K562 (cell line): ENCODE results near the gene ITPR2. TPM values are rescaled to one million over a fixed set of nuclear protein-coding genes. Genes with fewer than 3 reads are reported as not detected.

ENCODE experiments used
- ATF7 ChIP-seq: fragments of 450-650 bp; IDR thresholded peaks from 2 replicates; pipeline ENCODE4 v1.7.1; 2014; ENCODE audit warnings: mild to moderate bottlenecking, moderate library complexity
- CBFA2T2 ChIP-seq: fragments of 450-650 bp; conservative IDR thresholded peaks from 2 replicates; pipeline ENCODE4 v1.6.1; 2017; ENCODE audit warnings: mild to moderate bottlenecking
- DPF2 ChIP-seq: fragments of 450-650 bp; IDR thresholded peaks from 2 replicates; pipeline ENCODE4 v1.6.1; 2016
- ELF4 ChIP-seq: fragments of 450-650 bp; formaldehyde crosslinking; IDR thresholded peaks from 2 replicates; pipeline ENCODE4 v1.4.0; 2022; ENCODE audit warnings: missing genetic modification characterization
- FOXJ2 ChIP-seq: fragments of 200-800 bp; sonication (Bioruptor generic); IDR thresholded peaks from 2 replicates; pipeline ENCODE4 v1.6.1; 2016; ENCODE audit warnings: missing genetic modification characterization, missing compliant biosample characterization
- GTF2E2 ChIP-seq: fragments of 200-800 bp; sonication (Bioruptor generic); IDR thresholded peaks from 2 replicates; pipeline ENCODE4 v1.6.1; 2016; ENCODE audit warnings: missing genetic modification characterization, missing compliant biosample characterization
- HMGN3 ChIP-seq: IDR thresholded peaks from 2 replicates; pipeline ENCODE4 v1.6.1; 2011; ENCODE audit warnings: borderline replicate concordance, low read depth, mild to moderate bottlenecking, mixed read lengths, low read length; ENCODE audit not compliant: insufficient read length; ENCODE audit errors: extremely low read depth
- HNRNPH1 ChIP-seq: fragments of 200-400 bp; formaldehyde crosslinking; optimal IDR thresholded peaks from 2 replicates; pipeline ENCODE3; 2017; ENCODE audit warnings: low read depth, mild to moderate bottlenecking, low read length, moderate library complexity
- JUNB ChIP-seq: fragments of 450-650 bp; formaldehyde crosslinking; conservative IDR thresholded peaks from 2 replicates; pipeline ENCODE4 v1.4.0; 2020; ENCODE audit warnings: mild to moderate bottlenecking
- JUND ChIP-seq, 2 experiments: IDR thresholded peaks; 2 replicates in 1 of 2; 3 replicates in 1 of 2; pipeline ENCODE4 v1.6.1; 2011; ENCODE audit warnings: borderline replicate concordance in 2 of 2, low read depth in 2 of 2, low read length in 2 of 2, improper control_type of control experiment in 1 of 2, missing biosample characterization in 1 of 2, missing genetic modification characterization in 1 of 2, missing genetic modification reagents in 1 of 2
- KLF16 ChIP-seq: IDR thresholded peaks from 2 replicates; pipeline ENCODE4 v1.6.1; 2016; ENCODE audit warnings: antibody characterized with exemption
- MXI1 ChIP-seq: IDR thresholded peaks from 2 replicates; pipeline ENCODE4 v1.6.1; 2011; ENCODE audit warnings: low read depth, mild to moderate bottlenecking, improper control_type of control experiment, low read length
- NR2F6 ChIP-seq: fragments of 450-650 bp; formaldehyde crosslinking; IDR thresholded peaks from 2 replicates; pipeline ENCODE4 v1.4.0; 2020; ENCODE audit warnings: mild to moderate bottlenecking
- PML ChIP-seq: IDR thresholded peaks from 2 replicates; pipeline ENCODE4 v1.6.1; 2012; ENCODE audit warnings: low read length, inconsistent platforms
- POLR2AphosphoS5 ChIP-seq: IDR thresholded peaks from 2 replicates; pipeline ENCODE4 v1.6.1; 2011; ENCODE audit warnings: mild to moderate bottlenecking, low read depth, low read length, moderate library complexity; ENCODE audit not compliant: control insufficient read depth, insufficient read depth
- SIN3B ChIP-seq: fragments of 450-650 bp; IDR thresholded peaks from 2 replicates; pipeline ENCODE4 v1.6.1; 2017; ENCODE audit warnings: low read depth, mild to moderate bottlenecking, moderate library complexity
- SMARCA5 ChIP-seq: fragments of 450-650 bp; IDR thresholded peaks from 2 replicates; pipeline ENCODE4 v1.6.1; 2016
- XRCC4 ChIP-seq: IDR thresholded peaks from one replicate; pipeline ENCODE4 v1.6.1; 2011; ENCODE audit not compliant: insufficient read depth, insufficient read length; ENCODE audit errors: extremely low read depth
- ZNF589 ChIP-seq: fragments of 200-800 bp; sonication (Bioruptor generic); IDR thresholded peaks from 2 replicates; pipeline ENCODE4 v1.6.1; 2016; ENCODE audit warnings: low read depth, missing genetic modification characterization, missing compliant biosample characterization
- ZZZ3 ChIP-seq: fragments of 450-650 bp; IDR thresholded peaks from 2 replicates; pipeline ENCODE4 v1.6.1; 2016; ENCODE audit warnings: antibody characterized with exemption, mild to moderate bottlenecking, moderate library complexity
- polyA plus RNA-seq, 8 experiments: library from polyadenylated mRNA; depleted of rRNA in 4 of 8; stranded (reverse) in 5 of 8; unstranded in 3 of 8; fragments of >200 nt; fragmentation: Nextera tagmentation in 2 of 8; fragmentation: Illumina TruSeq in 1 of 8; extraction: Ambion mirVana in 2 of 8; extraction: Trizol in 1 of 8; gene quantifications; 2 replicates each; pipeline versions ENCODE4 v1.2.1 to v1.2.3, GENCODE V29; 2011 to 2014; ENCODE audit warnings: inconsistent platforms in 1 of 8, missing spikeins in 1 of 8
- total RNA-seq, 7 experiments: library from RNA; depleted of rRNA in 6 of 7; stranded (reverse); fragments of >200 nt in 6 of 7; fragmentation: Illumina TruSeq in 2 of 7; extraction: Trizol in 2 of 7; gene quantifications; 2 replicates each; pipeline versions ENCODE4 v1.2.1 to v1.2.3, GENCODE V29; 2011 to 2021; ENCODE audit warnings: low replicate concordance in 1 of 7
- TF ChIP-seq, protein P1 (sequence below): fragments of 250-450 bp; sonication (Bioruptor Pico); IDR thresholded peaks from 2 replicates; pipeline ENCODE4 v1.9.0; 2021; ENCODE audit warnings: mild to moderate bottlenecking, inconsistent platforms
- TF ChIP-seq, protein P2 (sequence below): sonication (generic); formaldehyde crosslinking; IDR thresholded peaks from 2 replicates; pipeline ENCODE4 v1.8.0; 2022; ENCODE audit warnings: mild to moderate bottlenecking, missing genetic modification reagents
- TF ChIP-seq, protein P3 (sequence below): fragments of 450-650 bp; IDR thresholded peaks from 2 replicates; pipeline ENCODE4 v1.6.1; 2016; ENCODE audit warnings: antibody characterized with exemption

Gene ITPR2
- total and polyA plus RNA-seq, 9 of the 15 experiments (the other 6 are each of a cell fraction or from before 2014, with no cell fraction given) = 0.21 to 3.3 (median 0.95) TPM

DNA sequence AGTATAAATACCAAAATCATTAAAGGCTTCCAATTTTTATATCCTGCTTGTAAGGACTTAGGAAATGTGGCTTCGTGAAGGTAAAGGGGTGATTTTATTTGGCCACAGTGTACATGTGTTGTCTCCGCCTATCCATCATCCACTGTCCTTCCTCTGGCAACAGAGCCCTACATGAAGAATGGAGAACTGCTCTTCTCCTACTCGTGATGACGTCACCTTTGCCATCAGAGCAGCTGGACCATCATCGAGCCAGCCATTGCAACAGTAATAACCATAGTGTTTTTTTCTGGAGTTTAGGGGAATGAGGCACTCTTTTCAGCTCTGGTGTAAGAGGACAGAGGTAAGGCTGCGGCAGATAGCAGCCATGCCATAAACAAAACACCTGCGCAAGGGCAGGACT, 19.2 kb downstream of the ITPR2 start (continued):
- TF ChIP-seq, protein P1, sequence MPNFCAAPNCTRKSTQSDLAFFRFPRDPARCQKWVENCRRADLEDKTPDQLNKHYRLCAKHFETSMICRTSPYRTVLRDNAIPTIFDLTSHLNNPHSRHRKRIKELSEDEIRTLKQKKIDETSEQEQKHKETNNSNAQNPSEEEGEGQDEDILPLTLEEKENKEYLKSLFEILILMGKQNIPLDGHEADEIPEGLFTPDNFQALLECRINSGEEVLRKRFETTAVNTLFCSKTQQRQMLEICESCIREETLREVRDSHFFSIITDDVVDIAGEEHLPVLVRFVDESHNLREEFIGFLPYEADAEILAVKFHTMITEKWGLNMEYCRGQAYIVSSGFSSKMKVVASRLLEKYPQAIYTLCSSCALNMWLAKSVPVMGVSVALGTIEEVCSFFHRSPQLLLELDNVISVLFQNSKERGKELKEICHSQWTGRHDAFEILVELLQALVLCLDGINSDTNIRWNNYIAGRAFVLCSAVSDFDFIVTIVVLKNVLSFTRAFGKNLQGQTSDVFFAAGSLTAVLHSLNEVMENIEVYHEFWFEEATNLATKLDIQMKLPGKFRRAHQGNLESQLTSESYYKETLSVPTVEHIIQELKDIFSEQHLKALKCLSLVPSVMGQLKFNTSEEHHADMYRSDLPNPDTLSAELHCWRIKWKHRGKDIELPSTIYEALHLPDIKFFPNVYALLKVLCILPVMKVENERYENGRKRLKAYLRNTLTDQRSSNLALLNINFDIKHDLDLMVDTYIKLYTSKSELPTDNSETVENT (CRISPR knock-in tag) = no peak
- TF ChIP-seq NR2F6 (CRISPR knock-in tag) (no peak), HNRNPH1 (no peak), HMGN3 (no peak), GTF2E2 (tag) (no peak), MXI1 (no peak), SMARCA5 (no peak), PML (no peak), ATF7 (peak; percentile 90), KLF16 (no peak), FOXJ2 (tag) (no peak), SIN3B (no peak), JUNB (CRISPR knock-in tag) (peak; percentile 82), POLR2AphosphoS5 (no peak), ELF4 (CRISPR knock-in tag) (no peak), ZZZ3 (no peak), ZNF589 (CRISPR knock-in tag) (no peak), DPF2 (no peak), XRCC4 (no peak), CBFA2T2 (no peak), JUND (IDR thresholded peaks at IDR 0.05; ENCODE audit: borderline replicate concordance, low read depth, low read length) (peak; percentile 74), JUND (tag; IDR thresholded peaks at IDR 0.05; ENCODE audit: borderline replicate concordance, low read depth, low read length) (peak; percentile 77; the same call in 1 of the 3 replicates)
- TF ChIP-seq, protein P2, sequence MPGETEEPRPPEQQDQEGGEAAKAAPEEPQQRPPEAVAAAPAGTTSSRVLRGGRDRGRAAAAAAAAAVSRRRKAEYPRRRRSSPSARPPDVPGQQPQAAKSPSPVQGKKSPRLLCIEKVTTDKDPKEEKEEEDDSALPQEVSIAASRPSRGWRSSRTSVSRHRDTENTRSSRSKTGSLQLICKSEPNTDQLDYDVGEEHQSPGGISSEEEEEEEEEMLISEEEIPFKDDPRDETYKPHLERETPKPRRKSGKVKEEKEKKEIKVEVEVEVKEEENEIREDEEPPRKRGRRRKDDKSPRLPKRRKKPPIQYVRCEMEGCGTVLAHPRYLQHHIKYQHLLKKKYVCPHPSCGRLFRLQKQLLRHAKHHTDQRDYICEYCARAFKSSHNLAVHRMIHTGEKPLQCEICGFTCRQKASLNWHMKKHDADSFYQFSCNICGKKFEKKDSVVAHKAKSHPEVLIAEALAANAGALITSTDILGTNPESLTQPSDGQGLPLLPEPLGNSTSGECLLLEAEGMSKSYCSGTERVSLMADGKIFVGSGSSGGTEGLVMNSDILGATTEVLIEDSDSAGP (CRISPR knock-in tag) = no peak
- TF ChIP-seq, protein P3, sequence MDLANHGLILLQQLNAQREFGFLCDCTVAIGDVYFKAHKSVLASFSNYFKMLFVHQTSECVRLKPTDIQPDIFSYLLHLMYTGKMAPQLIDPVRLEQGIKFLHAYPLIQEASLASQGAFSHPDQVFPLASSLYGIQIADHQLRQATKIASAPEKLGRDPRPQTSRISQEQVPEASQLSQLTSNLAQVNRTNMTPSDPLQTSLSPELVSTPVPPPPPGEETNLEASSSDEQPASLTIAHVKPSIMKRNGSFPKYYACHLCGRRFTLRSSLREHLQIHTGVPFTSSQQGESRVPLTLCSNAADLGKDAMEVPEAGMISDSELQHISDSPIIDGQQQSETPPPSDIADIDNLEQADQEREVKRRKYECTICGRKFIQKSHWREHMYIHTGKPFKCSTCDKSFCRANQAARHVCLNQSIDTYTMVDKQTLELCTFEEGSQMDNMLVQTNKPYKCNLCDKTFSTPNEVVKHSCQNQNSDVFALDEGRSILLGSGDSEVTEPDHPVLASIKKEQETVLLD = no peak
